PC-9 (cell line): ENCODE data around the gene ATOSB.

ENCODE experiments used
- CTCF ChIP-seq: fragments of 200-600 bp; sonication (generic); conservative IDR thresholded peaks from 2 replicates; pipeline ENCODE4 v1.6.1; 2017; ENCODE audit warnings: mixed run types, antibody characterized with exemption, mild to moderate bottlenecking, moderate library complexity
- EZH2 ChIP-seq: fragments of 200-600 bp; sonication (generic); IDR thresholded peaks from 2 replicates; pipeline ENCODE4 v1.8.0; 2017; ENCODE audit warnings: antibody characterized with exemption, low read depth

- TF ChIP-seq EZH2 (no peak), CTCF (no peak)
Measured at GRCh38 chr9:35112257-35113020, 3.2 kb downstream of the ATOSB start.
